Spleen (tissue), 11 donors: ENCODE results near the gene DPM2. TPM values are rescaled to one million over a fixed set of nuclear protein-coding genes. Genes with fewer than 3 reads are reported as not detected.

Experiments used
- DNase-seq: peaks from one replicate; pipeline ENCODE4 v3.0.0-alpha.2; 2020
- H3K27ac ChIP-seq, 8 donors: fragments of 200-600 bp; sonication (generic) in 7 of 8; 1 replicate in 4 of 8; 2 replicates in 4 of 8; pipeline versions ENCODE4 v1.5.0 to v1.8.0; 2016 to 2021; ENCODE audit warnings: inconsistent platforms in 4 of 8, mild to moderate bottlenecking in 4 of 8, moderate library complexity in 1 of 8
- H3K27me3 ChIP-seq, 7 donors: fragments of 200-600 bp; sonication (generic) in 6 of 7; replicated peaks in 1 of 7; 1 replicate in 4 of 7; 2 replicates in 3 of 7; pipeline versions ENCODE4 v1.5.0 to v1.8.0; 2016 to 2021; ENCODE audit warnings: inconsistent platforms in 3 of 7, mild to moderate bottlenecking in 1 of 7
- H3K36me3 ChIP-seq, 6 donors: fragments of 200-600 bp; sonication (generic) in 5 of 6; 1 replicate in 4 of 6; 2 replicates in 2 of 6; pipeline versions ENCODE4 v1.5.0 to v1.8.0; 2016 to 2021; ENCODE audit warnings: inconsistent platforms in 2 of 6
- H3K4me1 ChIP-seq, 6 donors: fragments of 200-600 bp; sonication (generic) in 5 of 6; 1 replicate in 3 of 6; 2 replicates in 3 of 6; pipeline versions ENCODE4 v1.5.0 to v1.8.0; 2016 to 2021; ENCODE audit warnings: inconsistent platforms in 3 of 6
- H3K4me3 ChIP-seq, 8 donors: fragments of 200-600 bp; sonication (generic) in 7 of 8; 1 replicate in 4 of 8; 2 replicates in 4 of 8; pipeline versions ENCODE4 v1.5.0 to v1.8.0; 2016 to 2021; ENCODE audit warnings: inconsistent platforms in 4 of 8, mild to moderate bottlenecking in 4 of 8, moderate library complexity in 2 of 8
- H3K9me3 ChIP-seq, 8 donors: fragments of 200-600 bp; sonication (generic) in 7 of 8; 1 replicate in 4 of 8; 2 replicates in 4 of 8; pipeline versions ENCODE4 v1.5.0 to v1.8.0; 2016 to 2021; ENCODE audit warnings: inconsistent platforms in 4 of 8
- CTCF ChIP-seq, 11 experiments: fragments of 200-600 bp in 7 of 11; fragments of 450-650 bp in 4 of 11; sonication (generic) in 4 of 11; IDR thresholded peaks in 8 of 11; conservative IDR thresholded peaks in 3 of 11; 1 replicate in 7 of 11; 2 replicates in 4 of 11; pipeline versions ENCODE4 v1.4.0 to v1.8.0; 2016 to 2021; ENCODE audit warnings: antibody characterized with exemption in 11 of 11, inconsistent platforms in 4 of 11, mild to moderate bottlenecking in 1 of 11
- POLR2A ChIP-seq, 3 donors: fragments of 450-650 bp; IDR thresholded peaks; one replicate each; pipeline ENCODE4 v1.5.1; 2017; ENCODE audit warnings: antibody characterized with exemption in 3 of 3, mild to moderate bottlenecking in 1 of 3
- POLR2AphosphoS5 ChIP-seq, 3 donors: sonication (generic); formaldehyde crosslinking; IDR thresholded peaks; one replicate each; pipeline ENCODE4 v1.5.1; 2017; ENCODE audit warnings: antibody characterized with exemption in 3 of 3
- WGBS, 5 donors: extraction: QIAGEN DNeasy Blood & Tissue Kit in 3 of 5; methylation state at CpG; one replicate each; pipeline versions ENCODE4 v1.1.5 to v1.1.7; 2013 to 2018; 5-methylcytosine and 5-hydroxymethylcytosine counted together
- intact Hi-C: fragments of 100-400 bp; cut with DNase I; formaldehyde crosslinking; loops from one replicate; pipeline ENCODE4 v1.15.0; 2023; ENCODE audit warnings: low total_unique reads
- polyA plus RNA-seq, 3 donors: library from polyadenylated mRNA; stranded (reverse); fragments of 200-250 nt; gene quantifications; one replicate each; pipeline ENCODE4 v1.2.1, GENCODE V29; 2013
- total RNA-seq, 7 donors: library from RNA; depleted of rRNA in 3 of 7; stranded (reverse); fragments of >200 nt in 3 of 7; fragmentation: NEBNext Ultra II Directional in 4 of 7; extraction: Animal tissue kit (Norgen Biotek cat#: 25700) in 4 of 7; gene quantifications; one replicate each; pipeline versions ENCODE4 v1.1.0 to v1.2.1, GENCODE V29; 2016 to 2021
- donor health status: healthy with polysubstance abuse.
- donor health status: DM: no; HTN: no; CAD: no; lungs with moderate emphysema.
- donor health status: DM: no; HTN: no; CAD: no.
- donor health status: Bipolar disorder and iron deficiency.
- donor health status: healthy.
- donor health status: DM: no; HTN: no; CAD: no.
- donor health status: DM: yes; HTN: yes; CAD: no.

Gene DPM2
- total and polyA plus RNA-seq, 10 donors: 19.5 to 33.8 (median 25.4) TPM

- Histone ChIP-seq H3K27ac (peak overlapping the region; percentile 69 to 94 (median 80)), H3K36me3 (peaks cover 0 to 10% (median 0%) of the 10 kb centered on the region in 6 donors), H3K4me3 (peak overlapping the region in 3 of 8 donors; percentile 14 to 94 (median 22)), H3K27me3 (peaks cover 0 to 3% (median 0%) of the 10 kb centered on the region in 7 donors), H3K4me1 (peaks cover 74 to 100% (median 99%) of the 10 kb centered on the region in 6 donors), H3K9me3 (no peaks in the 10 kb centered on the region)
- TF ChIP-seq POLR2A (IDR thresholded peaks at IDR 0.05) (no peak), POLR2AphosphoS5 (IDR thresholded peaks at IDR 0.05) (peak in 1 of 3 donors; percentile 24)
- no peak for DNase-seq
- intact Hi-C loops: no loop called here
- WGBS, 5 donors: 75 to 90% (median 82%) methylated on average over 2 to 12 of the region's 12 CpGs
These were observed 34.7 kb upstream of the DPM2 start for GRCh38 chr9:127972236-127972871.

GRCh38 chr9:127971357-127972235 lies 33.9 kb upstream of the DPM2 start:
- peaks cover 0 to 7% (median 0%) of the 10 kb centered on the region in 7 donors for H3K27me3 ChIP-seq
- no peak for DNase-seq
- intact Hi-C loops: no loop called here
- TF ChIP-seq POLR2AphosphoS5 (IDR thresholded peaks at IDR 0.05) (no peak), POLR2A (IDR thresholded peaks at IDR 0.05) (no peak), CTCF (IDR thresholded peaks at IDR 0.05 in 8 of 11, conservative IDR thresholded peaks at IDR 0.05 in 3 of 11) (no peak)
- peaks cover 0 to 10% (median 0%) of the 10 kb centered on the region in 6 donors for H3K36me3 ChIP-seq
- WGBS, 5 donors: 35 to 48% (median 41%) methylated on average over 12 to 20 of the region's 20 CpGs
- H3K4me1 ChIP-seq: peaks cover 74 to 100% (median 99%) of the 10 kb centered on the region in 6 donors
- H3K27ac ChIP-seq: peak overlapping the region; percentile 69 to 94 (median 80)
- peak overlapping the region in 5 of 8 donors; percentile 14 to 94 (median 17) for H3K4me3 ChIP-seq
- H3K9me3 ChIP-seq: no peaks in the 10 kb centered on the region

- WGBS, 5 donors: 51 to 62% (median 58%) methylated on average over 14 to 16 of the region's 16 CpGs
- Histone ChIP-seq H3K27me3 (peaks cover 0 to 7% (median 0%) of the 10 kb centered on the region in 7 donors), H3K4me1 (peaks cover 83 to 100% (median 99%) of the 10 kb centered on the region in 6 donors), H3K36me3 (peaks cover 0 to 10% (median 0%) of the 10 kb centered on the region in 6 donors), H3K27ac (peak overlapping the region; percentile 69 to 94 (median 80)), H3K4me3 (peak overlapping the region in 5 of 8 donors; percentile 14 to 94 (median 17)), H3K9me3 (no peaks in the 10 kb centered on the region)
- TF ChIP-seq CTCF (IDR thresholded peaks at IDR 0.05 in 8 of 11, conservative IDR thresholded peaks at IDR 0.05 in 3 of 11): no peak
- TF ChIP-seq POLR2AphosphoS5 (IDR thresholded peaks at IDR 0.05): peak; percentile 53 to 77 (median 71)
- TF ChIP-seq POLR2A (IDR thresholded peaks at IDR 0.05): peak in 1 of 3 donors; percentile 25
- peak; percentile 90 for DNase-seq
- intact Hi-C loops: no loop called here
These were observed 33.0 kb upstream of the DPM2 start for GRCh38 chr9:127970401-127971313.
